K562 (cell line): ENCODE measurements around the gene LTBP1. TPM values are rescaled to one million over a fixed set of nuclear protein-coding genes. Genes with fewer than 3 reads are reported as not detected.

Experiments
- ATAC-seq: fragments of 200-7000 bp; cut with Tn5 transposase; 3 replicates; pipeline ENCODE4 v1.9.1; 2020; ENCODE audit warnings: moderate library complexity
- BruUV-seq: library from RNA; stranded (reverse); fragments of 400-500 nt; replicated peaks from 2 replicates; lab custom pipeline; 2021; lab: Mats Ljungman, UMichigan
- CTCF ChIA-PET: fragments of 300-600 bp; formaldehyde crosslinking; extraction: SDS; loops from one replicate; lab custom pipeline; 2021; ENCODE audit warnings: low intra/inter-chr PET ratio; lab: Yijun Ruan, JAX
- POLR2A ChIA-PET: fragments of 300-600, 350-650 bp; sonication (Branson Sonifier 250); formaldehyde crosslinking; extraction: SDS; loops from one replicate; lab custom pipeline; 2021; ENCODE audit warnings: antibody characterized with exemption, inconsistent platforms; lab: Yijun Ruan, JAX
- DNase-seq, 4 experiments: peaks; one replicate each; pipeline versions ENCODE4 v3.0.0 to v3.0.0-alpha.2; 2011 to 2018; ENCODE audit warnings: low spot score in 3 of 4, mixed read lengths in 3 of 4; ENCODE audit errors: extremely low read depth in 1 of 4
- FAIRE-seq: peaks from 2 replicates; lab custom pipeline; 2011; peaks lifted over from hg19 to GRCh38; lab: Jason Lieb, UNC
- H2AFZ ChIP-seq: 2 replicates; pipeline ENCODE4 v1.6.0; 2011; ENCODE audit warnings: low read depth, low read length, control low read depth, inconsistent platforms
- H3K27ac ChIP-seq: fragments of 200-600 bp; 3 replicates; pipeline ENCODE4 v1.8.0; 2011; ENCODE audit warnings: low read depth, mild to moderate bottlenecking, control low read depth, inconsistent platforms, low read length, moderate library complexity, mixed read lengths; ENCODE audit errors: extremely low read depth
- H3K27me3 ChIP-seq, 2 experiments: fragments of 300-600 bp in 1 of 2; 2 replicates in 1 of 2; 3 replicates in 1 of 2; pipeline versions ENCODE4 v1.6.0 to v1.8.0; 2011; ENCODE audit warnings: inconsistent platforms in 2 of 2, low read length in 2 of 2, mild to moderate bottlenecking in 1 of 2, mixed read lengths in 1 of 2, moderate library complexity in 1 of 2; ENCODE audit not compliant: control insufficient read depth in 2 of 2, insufficient read depth in 2 of 2
- H3K36me3 ChIP-seq: fragments of 300-600 bp; 3 replicates; pipeline ENCODE4 v1.8.0; 2011; ENCODE audit warnings: mild to moderate bottlenecking, low read length, inconsistent platforms; ENCODE audit not compliant: control insufficient read depth, insufficient read depth
- H3K4me1 ChIP-seq, 2 experiments: fragments of 200-600 bp in 1 of 2; replicated peaks in 1 of 2; 2 replicates in 1 of 2; 3 replicates in 1 of 2; pipeline versions ENCODE4 v1.5.1 to v1.8.0; 2011; ENCODE audit warnings: inconsistent platforms in 2 of 2, low read length in 2 of 2, mild to moderate bottlenecking in 1 of 2, mixed read lengths in 1 of 2, moderate library complexity in 1 of 2; ENCODE audit not compliant: control insufficient read depth in 2 of 2, insufficient read depth in 2 of 2
- H3K4me2 ChIP-seq: 2 replicates; pipeline ENCODE4 v1.6.1; 2011; ENCODE audit warnings: low read length, control low read depth, inconsistent platforms, mixed read lengths; ENCODE audit not compliant: insufficient read depth
- H3K4me3 ChIP-seq: fragments of 200-600 bp; sonication (generic), shearing (Covaris generic); 2 replicates; pipeline ENCODE4 v1.5.1; 2016; ENCODE audit warnings: control low read depth, inconsistent platforms
- H3K79me2 ChIP-seq: fragments of 200-600 bp; 3 replicates; pipeline ENCODE4 v1.8.0; 2011; ENCODE audit warnings: low read length, inconsistent platforms; ENCODE audit not compliant: control insufficient read depth, insufficient read depth
- H3K9ac ChIP-seq, 2 experiments: 2 replicates each; pipeline versions ENCODE4 v1.6.0 to v1.6.1; 2011; ENCODE audit warnings: low read depth in 2 of 2, low read length in 2 of 2, control low read depth in 1 of 2, inconsistent platforms in 1 of 2, mild to moderate bottlenecking in 1 of 2, mixed read lengths in 1 of 2; ENCODE audit not compliant: insufficient read depth in 1 of 2
- H3K9me1 ChIP-seq: one replicate; pipeline ENCODE4 v1.6.0; 2011; ENCODE audit warnings: inconsistent platforms, mild to moderate bottlenecking, low read length, moderate library complexity; ENCODE audit not compliant: control insufficient read depth, insufficient read depth
- H3K9me3 ChIP-seq: replicated peaks from 2 replicates; pipeline ENCODE4 v1.5.1; 2011; ENCODE audit warnings: low read depth, low read length, inconsistent platforms; ENCODE audit not compliant: control insufficient read depth, insufficient read depth
- H4K20me1 ChIP-seq: replicated peaks from 2 replicates; pipeline ENCODE4 v1.6.1; 2011; ENCODE audit warnings: low read length, inconsistent platforms, mixed read lengths; ENCODE audit not compliant: control insufficient read depth, insufficient read depth
- CTCF ChIP-seq, 3 experiments: IDR thresholded peaks in 2 of 3; conservative IDR thresholded peaks in 1 of 3; 2 replicates each; pipeline ENCODE4 v1.5.1; 2011 to 2012; ENCODE audit warnings: low read length in 3 of 3, mild to moderate bottlenecking in 3 of 3, control low read depth in 2 of 3, improper control_type of control experiment in 1 of 3, inconsistent platforms in 1 of 3, low read depth in 1 of 3, mixed read lengths in 1 of 3, moderate library complexity in 1 of 3; ENCODE audit not compliant: insufficient read depth in 2 of 3
- ETV1 ChIP-seq: fragments of 450-650 bp; conservative IDR thresholded peaks from 2 replicates; pipeline ENCODE4 v1.6.1; 2016; ENCODE audit warnings: missing genetic modification characterization, control low read depth, low read depth, missing compliant biosample characterization
- MEF2A ChIP-seq: IDR thresholded peaks from 2 replicates; pipeline ENCODE4 v1.6.1; 2011; ENCODE audit warnings: low read depth, mild to moderate bottlenecking, low read length, moderate library complexity; ENCODE audit not compliant: control insufficient read depth
- RAD21 ChIP-seq, 2 experiments: fragments of 250-450 bp in 1 of 2; fragments of 450-650 bp in 1 of 2; sonication (Bioruptor Pico) in 1 of 2; formaldehyde crosslinking in 1 of 2; IDR thresholded peaks in 1 of 2; conservative IDR thresholded peaks in 1 of 2; 2 replicates each; pipeline versions ENCODE4 v1.4.0 to v1.8.0; 2020 to 2022; ENCODE audit warnings: mild to moderate bottlenecking in 2 of 2, moderate library complexity in 1 of 2
- RBM39 ChIP-seq: fragments of 200-400 bp; formaldehyde crosslinking; optimal IDR thresholded peaks from 2 replicates; pipeline ENCODE3; 2018; ENCODE audit warnings: low read depth, low read length
- SIN3A ChIP-seq, 2 experiments: fragments of 150-350 bp in 1 of 2; IDR thresholded peaks; 2 replicates each; pipeline ENCODE4 v1.6.1; 2011 to 2016; ENCODE audit warnings: borderline replicate concordance in 2 of 2, low read depth in 2 of 2, low read length in 2 of 2, mild to moderate bottlenecking in 2 of 2, moderate library complexity in 2 of 2; ENCODE audit not compliant: control insufficient read depth in 1 of 2
- ZC3H4 ChIP-seq: sonication (generic); formaldehyde crosslinking; IDR thresholded peaks from 2 replicates; pipeline ENCODE4 v1.9.0; 2021; ENCODE audit warnings: missing genetic modification reagents, borderline replicate concordance
- WGBS: fragments of 100-300 bp; shearing (Covaris generic); methylation state at CpG from one replicate; pipeline ENCODE4 v1.1.6; 2016; ENCODE audit warnings: low coverage, mixed read lengths; ENCODE audit not compliant: insufficient coverage; ENCODE audit errors: missing lambda C conversion rate; 5-methylcytosine and 5-hydroxymethylcytosine counted together
- in situ Hi-C: fragments of 300-500 bp; cut with MboI; formaldehyde crosslinking; loops from 4 replicates; pipeline ENCODE4 v1.15.0; 2018; ENCODE audit warnings: inconsistent platforms, mixed read lengths
- intact Hi-C: fragments of 100-400 bp; cut with micrococcal nuclease; formaldehyde crosslinking; loops from 2 replicates; pipeline ENCODE4 v1.14.2; 2022
- polyA plus RNA-seq, 8 experiments: library from polyadenylated mRNA; depleted of rRNA in 4 of 8; stranded (reverse) in 5 of 8; unstranded in 3 of 8; fragments of >200 nt; fragmentation: Nextera tagmentation in 2 of 8; fragmentation: Illumina TruSeq in 1 of 8; extraction: Ambion mirVana in 2 of 8; extraction: Trizol in 1 of 8; gene quantifications; 2 replicates each; pipeline versions ENCODE4 v1.2.1 to v1.2.3, GENCODE V29; 2011 to 2014; ENCODE audit warnings: inconsistent platforms in 1 of 8, missing spikeins in 1 of 8
- total RNA-seq, 7 experiments: library from RNA; depleted of rRNA in 6 of 7; stranded (reverse); fragments of >200 nt in 6 of 7; fragmentation: Illumina TruSeq in 2 of 7; extraction: Trizol in 2 of 7; gene quantifications; 2 replicates each; pipeline versions ENCODE4 v1.2.1 to v1.2.3, GENCODE V29; 2011 to 2021; ENCODE audit warnings: low replicate concordance in 1 of 7

Gene LTBP1
- total and polyA plus RNA-seq, 9 of the 15 experiments (the other 6 are each of a cell fraction or from before 2014, with no cell fraction given), result 3.6 to 16.4 (median 8.5) TPM

DNA sequence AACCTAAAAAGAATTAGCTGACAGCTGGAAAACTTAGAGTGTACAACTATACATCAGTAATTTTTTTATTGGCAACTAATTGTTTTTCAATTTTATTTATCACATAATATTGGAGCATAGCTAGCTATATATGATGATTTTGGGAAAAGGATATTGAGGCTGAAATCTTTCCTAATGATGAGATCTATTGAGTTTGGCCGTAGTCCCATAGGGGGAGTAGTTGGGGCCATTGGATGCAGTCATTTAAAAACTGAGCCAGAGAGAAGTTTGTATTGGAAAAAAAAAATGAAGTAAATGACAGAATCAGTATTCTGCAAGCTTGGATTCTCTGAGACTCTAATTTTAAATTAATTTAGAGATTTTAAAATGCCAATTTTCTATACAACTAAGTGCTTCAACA, 179.8 kb downstream of the LTBP1 start (continued):
- TF ChIP-seq ETV1 (tag), result no peak
- TF ChIP-seq CTCF (IDR thresholded peaks at IDR 0.05 in 2 of 3, conservative IDR thresholded peaks at IDR 0.05 in 1 of 3; ENCODE audit: insufficient read depth in 2 of 3, low read depth in 1 of 3, low read length in 3 of 3), result peak in 2 of 3 experiments; percentile 26 to 32; a peak in 2 of 6 replicates
- TF ChIP-seq RAD21 (CRISPR knock-in tag; conservative IDR thresholded peaks at IDR 0.05 in 1 of 2, IDR thresholded peaks at IDR 0.05 in 1 of 2), result 0 out of 4 replicates have a peak, but pooled peaks of 1 of the 2 experiments have one; percentile 11
- TF ChIP-seq RBM39, result no peak

- Histone ChIP-seq H3K4me1 (peaks cover 0 to 16% of the 10 kb centered on the region in 2 experiments; a peak in 3 of 5 replicates), H3K27me3 (no peaks in the 10 kb centered on the region), H3K9me3 (no peaks in the 10 kb centered on the region), H3K36me3 (no peaks in the 10 kb centered on the region), H2AFZ (no peak overlapping the region), H3K4me2 (no peak overlapping the region), H3K9ac (no peak overlapping the region), H3K4me3 (no peak overlapping the region), H3K79me2 (no peaks in the 10 kb centered on the region), H3K27ac (no peak overlapping the region), H3K9me1 (no peaks in the 10 kb centered on the region), H4K20me1 (no peaks in the 10 kb centered on the region)
- in situ Hi-C loops (no loop called here), intact Hi-C loops (no loop called here)
- no peak for FAIRE-seq
- 29% methylated on average over 3 of the region's 3 CpGs for WGBS
- ChIA-PET CTCF (no interaction called here), POLR2A (no interaction called here)
- TF ChIP-seq ZC3H4 (no peak), MEF2A (no peak), SIN3A (IDR thresholded peaks at IDR 0.05; ENCODE audit: borderline replicate concordance in 2 of 2, control insufficient read depth in 1 of 2, low read depth in 2 of 2, low read length in 2 of 2) (no peak)
- no TSS peak for BruUV-seq
- no peak for ATAC-seq
- no peak for DNase-seq
Measured at GRCh38 chr2:33126958-33127357, 180.2 kb downstream of the LTBP1 start.
